ENCODE results near the gene LMNTD2. TPM values are rescaled to one million over a fixed set of nuclear protein-coding genes. Genes with fewer than 3 reads are reported as not detected.

Gene LMNTD2
- total RNA-seq, 1 experiment from 2014 or later, result 1.4 TPM

GRCh38 chr11:528166-528814 lies 32.2 kb downstream of the LMNTD2 start:
- DNase-seq (no peak), ATAC-seq (no peak)
- no peak overlapping the region for H3K4me2 ChIP-seq (ENCODE audit: low read length)
- no peak overlapping the region for H3K27ac ChIP-seq (ENCODE audit: low read length)
- H3K9me2 ChIP-seq (replicated peaks; ENCODE audit: low read length), result no peaks in the 10 kb centered on the region
- no peaks in the 10 kb centered on the region for H3K9me3 ChIP-seq (ENCODE audit: low read length)
- H3K36me3 ChIP-seq (ENCODE audit: low read depth, low read length), result no peaks in the 10 kb centered on the region
- no peaks in the 10 kb centered on the region for H4K20me1 ChIP-seq (ENCODE audit: low read length)
- BruUV-seq (replicated peaks), result no TSS peak
- ChIA-PET POLR2A (ENCODE audit: unreplicated experiment) (no interaction called here), CTCF (no interaction called here)
- no peak overlapping the region for H3K4me3 ChIP-seq (ENCODE audit: low read length)
- no peak overlapping the region for H3K9ac ChIP-seq (ENCODE audit: low read length)
- H2AFZ ChIP-seq (ENCODE audit: low read length), result no peak overlapping the region
- H3K4me1 ChIP-seq (ENCODE audit: insufficient read depth, low read length), result no peaks in the 10 kb centered on the region
- no peaks in the 10 kb centered on the region for H3K79me2 ChIP-seq (ENCODE audit: low read length)
- no peaks in the 10 kb centered on the region for H3F3A ChIP-seq (ENCODE audit: low read length, unreplicated experiment)
- intact Hi-C loops (cut with micrococcal nuclease), result no loop called here
- TF ChIP-seq CTCF (conservative IDR thresholded peaks at IDR 0.05; ENCODE audit: low read depth, low read length), result no peak
- no peaks in the 10 kb centered on the region for H3K27me3 ChIP-seq (ENCODE audit: low read length)

GRCh38 chr11:526192-526591 lies 34.3 kb downstream of the LMNTD2 start:
- Histone ChIP-seq H3K27me3 (ENCODE audit: low read length) (no peaks in the 10 kb centered on the region), H3K9me2 (replicated peaks; ENCODE audit: low read length) (no peaks in the 10 kb centered on the region), H3K36me3 (ENCODE audit: low read depth, low read length) (no peaks in the 10 kb centered on the region), H3K27ac (ENCODE audit: low read length) (no peak overlapping the region), H3K9ac (ENCODE audit: low read length) (no peak overlapping the region), H3K9me3 (ENCODE audit: low read length) (no peaks in the 10 kb centered on the region), H3K79me2 (ENCODE audit: low read length) (no peaks in the 10 kb centered on the region), H2AFZ (ENCODE audit: low read length) (no peak overlapping the region), H3K4me3 (ENCODE audit: low read length) (peak overlapping the region; percentile 43; the same call in 1 of the 2 replicates), H3F3A (ENCODE audit: low read length, unreplicated experiment) (no peaks in the 10 kb centered on the region), H3K4me2 (ENCODE audit: low read length) (peak overlapping the region; percentile 40), H4K20me1 (ENCODE audit: low read length) (no peaks in the 10 kb centered on the region), H3K4me1 (ENCODE audit: insufficient read depth, low read length) (no peaks in the 10 kb centered on the region)
- ChIA-PET CTCF (no interaction called here), POLR2A (ENCODE audit: unreplicated experiment) (no interaction called here)
- intact Hi-C loops (cut with micrococcal nuclease), result no loop called here
- DNase-seq (no peak), ATAC-seq (peak; percentile 35; the same call in 1 of the 2 replicates)
- no peak for TF ChIP-seq EZH2phosphoT487 (IDR thresholded peaks at IDR 0.05; ENCODE audit: borderline replicate concordance, low read length)
- no peak for TF ChIP-seq CTCF (conservative IDR thresholded peaks at IDR 0.05; ENCODE audit: low read depth, low read length)
- no peak for TF ChIP-seq EZH2 (IDR thresholded peaks at IDR 0.05; ENCODE audit: low read length, unreplicated experiment)
- no TSS peak for BruUV-seq (replicated peaks)

GRCh38 chr11:521177-521688 lies 39.3 kb downstream of the LMNTD2 start:
- no peak overlapping the region for H3K4me3 ChIP-seq (ENCODE audit: low read length)
- POLR2A ChIA-PET (ENCODE audit: unreplicated experiment), result interaction anchor here (0.6 kb wide), 1 partner anchor 15 kb away, joined by 3 read pairs; no protein-coding TSS in a partner anchor
- no peaks in the 10 kb centered on the region for H3K9me2 ChIP-seq (replicated peaks; ENCODE audit: low read length)
- H3K27ac ChIP-seq (ENCODE audit: low read length), result no peak overlapping the region
- TF ChIP-seq EZH2phosphoT487 (IDR thresholded peaks at IDR 0.05; ENCODE audit: borderline replicate concordance, low read length) (no peak), EZH2 (IDR thresholded peaks at IDR 0.05; ENCODE audit: low read length, unreplicated experiment) (no peak), CTCF (conservative IDR thresholded peaks at IDR 0.05; ENCODE audit: low read depth, low read length) (no peak)
- 0 out of 2 replicates have a peak, but pooled peaks cover 2% of the 10 kb centered on the region for H3K36me3 ChIP-seq (ENCODE audit: low read depth, low read length)
- H3K9me3 ChIP-seq (ENCODE audit: low read length), result no peaks in the 10 kb centered on the region
- H3K79me2 ChIP-seq (ENCODE audit: low read length), result no peaks in the 10 kb centered on the region
- no peaks in the 10 kb centered on the region for H3K4me1 ChIP-seq (ENCODE audit: insufficient read depth, low read length)
- no peaks in the 10 kb centered on the region for H4K20me1 ChIP-seq (ENCODE audit: low read length)
- CTCF ChIA-PET, result no interaction called here
- H3F3A ChIP-seq (ENCODE audit: low read length, unreplicated experiment), result no peaks in the 10 kb centered on the region
- intact Hi-C loops (cut with micrococcal nuclease), result no loop called here
- no peak overlapping the region for H2AFZ ChIP-seq (ENCODE audit: low read length)
- no peak overlapping the region for H3K4me2 ChIP-seq (ENCODE audit: low read length)
- H3K9ac ChIP-seq (ENCODE audit: low read length), result no peak overlapping the region
- DNase-seq (no peak), ATAC-seq (no peak)
- no peaks in the 10 kb centered on the region for H3K27me3 ChIP-seq (ENCODE audit: low read length)
- BruUV-seq (replicated peaks), result no TSS peak
